Measurements from ENCODE around the gene OR3A2. TPM values are rescaled to one million over a fixed set of nuclear protein-coding genes. Genes with fewer than 3 reads are reported as not detected.
A peak's percentile ranks its signal among the peaks of the same experiment; 100 is the strongest.
"Not testable (repeated sequence)": the region's sequence is repeated elsewhere in the genome, so short reads cannot be mapped to it uniquely, and the experiment has no call there.

OR3A2 gene
- total RNA-seq: 1 to 10 TPM in 1 of 2 donors, not detected in 1; 2.6 TPM

- Mint-ChIP-seq H3K27ac (no peak within 1 kb of the TSS), H3K4me3 (no peak within 1 kb of the TSS), H3K4me1 (ENCODE audit: low read depth in 2 of 2) (no peaks in the 10 kb centered on the region), H3K9me3 (no peaks in the 10 kb centered on the region), H3K36me3 (no peaks in the 10 kb centered on the region), H3K27me3 (peaks cover 33 to 60% of the 10 kb centered on the region in 2 donors)
- ATAC-seq: peak; percentile 54 to 90
- no peak for DNase-seq (ENCODE audit: low spot score)
Observed at GRCh38 chr17:3385869-3386816, at the start of gene OR3A2. TSS of gene OR3A2 (minus strand) at chr17:3386308.

GRCh38 chr17:3433741-3434140, 47.6 kb upstream of the OR3A2 start, which contains the start of gene OR1E2:
TSS of gene OR1E2 (minus strand) at chr17:3433841. CDS start at chr17:3433841, 0 bp downstream.
- Mint-ChIP-seq H3K36me3 (no peaks in the 10 kb centered on the region), H3K4me1 (ENCODE audit: low read depth in 2 of 2) (no peaks in the 10 kb centered on the region), H3K9me3 (no peaks in the 10 kb centered on the region), H3K27me3 (peaks cover 24 to 29% of the 10 kb centered on the region in 2 donors), H3K4me3 (no peak within 1 kb of the TSS), H3K27ac (no peak within 1 kb of the TSS)
- DNase-seq (ENCODE audit: low spot score) (no peak), ATAC-seq (no peak)

- peak in 1 of 2 donors; percentile 9 for ATAC-seq
- DNase-seq (ENCODE audit: low spot score); H3K9me3 Mint-ChIP-seq; H3K4me1 Mint-ChIP-seq (ENCODE audit: low read depth in 2 of 2); H3K4me3 Mint-ChIP-seq; H3K27ac Mint-ChIP-seq; H3K36me3 Mint-ChIP-seq: not testable (repeated sequence)
- peaks cover 18 to 29% of the 10 kb centered on the region in 2 donors for H3K27me3 Mint-ChIP-seq
Observed at GRCh38 chr17:3433215-3433614, 47.1 kb upstream of the OR3A2 start.

- H3K36me3 Mint-ChIP-seq: no peaks in the 10 kb centered on the region
- no peak overlapping the region for H3K4me3 Mint-ChIP-seq
- H3K27me3 Mint-ChIP-seq: peaks cover 17 to 34% of the 10 kb centered on the region in 2 donors
- ATAC-seq (no peak), DNase-seq (ENCODE audit: low spot score) (no peak)
- no peak overlapping the region for H3K27ac Mint-ChIP-seq
- no peaks in the 10 kb centered on the region for H3K9me3 Mint-ChIP-seq
- no peaks in the 10 kb centered on the region for H3K4me1 Mint-ChIP-seq (ENCODE audit: low read depth in 2 of 2)
Observed at GRCh38 chr17:3418222-3418621, 32.1 kb upstream of the OR3A2 start.

GRCh38 chr17:3415610-3416009, 29.5 kb upstream of the OR3A2 start:
- H3K4me3 Mint-ChIP-seq: no peak overlapping the region
- no peaks in the 10 kb centered on the region for H3K9me3 Mint-ChIP-seq
- H3K36me3 Mint-ChIP-seq: no peaks in the 10 kb centered on the region
- H3K27ac Mint-ChIP-seq: no peak overlapping the region
- no peak for ATAC-seq
- H3K27me3 Mint-ChIP-seq: peaks cover 17 to 32% of the 10 kb centered on the region in 2 donors
- H3K4me1 Mint-ChIP-seq (ENCODE audit: low read depth in 2 of 2): peaks cover 4 to 5% of the 10 kb centered on the region in 2 donors
- no peak for DNase-seq (ENCODE audit: low spot score)

GRCh38 chr17:3412216-3412615, 26.1 kb upstream of the OR3A2 start:
- not testable (repeated sequence) for DNase-seq (ENCODE audit: low spot score); H3K36me3 Mint-ChIP-seq; H3K9me3 Mint-ChIP-seq; H3K27ac Mint-ChIP-seq; H3K4me3 Mint-ChIP-seq; H3K4me1 Mint-ChIP-seq (ENCODE audit: low read depth in 2 of 2)
- H3K27me3 Mint-ChIP-seq: peaks cover 22 to 34% of the 10 kb centered on the region in 2 donors
- ATAC-seq: peak in 1 of 2 donors; percentile 11

GRCh38 chr17:3411070-3411469, 25.0 kb upstream of the OR3A2 start, which contains the start of gene OR3A3:
TSS of gene OR3A3 (plus strand) at chr17:3411370.
- peaks cover 10% of the 10 kb centered on the region for H3K36me3 Mint-ChIP-seq
- peaks cover 3% of the 10 kb centered on the region for H3K9me3 Mint-ChIP-seq
- peaks cover 26 to 38% of the 10 kb centered on the region in 2 donors for H3K27me3 Mint-ChIP-seq
- H3K4me3 Mint-ChIP-seq: no peak within 1 kb of the TSS
- no peak within 1 kb of the TSS for H3K27ac Mint-ChIP-seq
- DNase-seq (ENCODE audit: low spot score) (no peak), ATAC-seq (no peak)
- H3K4me1 Mint-ChIP-seq (ENCODE audit: low read depth in 2 of 2): peaks cover 4 to 5% of the 10 kb centered on the region in 2 donors

GRCh38 chr17:3403856-3404255, 17.7 kb upstream of the OR3A2 start:
- not testable (repeated sequence) for H3K36me3 Mint-ChIP-seq; ATAC-seq; H3K4me1 Mint-ChIP-seq (ENCODE audit: low read depth in 2 of 2); H3K27ac Mint-ChIP-seq; DNase-seq (ENCODE audit: low spot score); H3K4me3 Mint-ChIP-seq; H3K9me3 Mint-ChIP-seq
- H3K27me3 Mint-ChIP-seq: peaks cover 34 to 56% of the 10 kb centered on the region in 2 donors

- no peaks in the 10 kb centered on the region for H3K9me3 Mint-ChIP-seq
- no peak overlapping the region for H3K27ac Mint-ChIP-seq
- H3K4me3 Mint-ChIP-seq: no peak overlapping the region
- DNase-seq (ENCODE audit: low spot score) (no peak), ATAC-seq (no peak)
- H3K36me3 Mint-ChIP-seq: no peaks in the 10 kb centered on the region
- H3K4me1 Mint-ChIP-seq (ENCODE audit: low read depth in 2 of 2): no peaks in the 10 kb centered on the region
- H3K27me3 Mint-ChIP-seq: peaks cover 28 to 48% of the 10 kb centered on the region in 2 donors
Observed at GRCh38 chr17:3401786-3402185, 15.7 kb upstream of the OR3A2 start.

GRCh38 chr17:3400055-3400454, 13.9 kb upstream of the OR3A2 start:
- H3K4me1 Mint-ChIP-seq (ENCODE audit: low read depth in 2 of 2): no peaks in the 10 kb centered on the region
- DNase-seq (ENCODE audit: low spot score) (no peak), ATAC-seq (no peak)
- H3K27ac Mint-ChIP-seq: no peak overlapping the region
- no peaks in the 10 kb centered on the region for H3K9me3 Mint-ChIP-seq
- peaks cover 22 to 49% of the 10 kb centered on the region in 2 donors for H3K27me3 Mint-ChIP-seq
- H3K4me3 Mint-ChIP-seq: no peak overlapping the region
- H3K36me3 Mint-ChIP-seq: no peaks in the 10 kb centered on the region

GRCh38 chr17:3398310-3398709, 12.2 kb upstream of the OR3A2 start, which contains the start of gene OR1E1:
TSS of gene OR1E1 (minus strand) at chr17:3398410. CDS start at chr17:3398410, 0 bp downstream.
- Mint-ChIP-seq H3K4me1 (ENCODE audit: low read depth in 2 of 2) (no peaks in the 10 kb centered on the region), H3K9me3 (no peaks in the 10 kb centered on the region), H3K4me3 (no peak within 1 kb of the TSS), H3K27ac (no peak within 1 kb of the TSS), H3K36me3 (no peaks in the 10 kb centered on the region), H3K27me3 (peaks cover 23 to 57% of the 10 kb centered on the region in 2 donors)
- no peak for ATAC-seq
- no peak for DNase-seq (ENCODE audit: low spot score)

GRCh38 chr17:3397801-3398200, 11.7 kb upstream of the OR3A2 start:
- H3K36me3 Mint-ChIP-seq; DNase-seq (ENCODE audit: low spot score); ATAC-seq; H3K4me1 Mint-ChIP-seq (ENCODE audit: low read depth in 2 of 2); H3K27ac Mint-ChIP-seq; H3K4me3 Mint-ChIP-seq; H3K9me3 Mint-ChIP-seq: not testable (repeated sequence)
- peaks cover 23 to 53% of the 10 kb centered on the region in 2 donors for H3K27me3 Mint-ChIP-seq

GRCh38 chr17:3389791-3390190, 3.7 kb upstream of the OR3A2 start:
- Mint-ChIP-seq H3K4me1 (ENCODE audit: low read depth in 2 of 2) (no peaks in the 10 kb centered on the region), H3K36me3 (no peaks in the 10 kb centered on the region), H3K9me3 (no peaks in the 10 kb centered on the region), H3K4me3 (no peak overlapping the region), H3K27ac (no peak overlapping the region), H3K27me3 (peaks cover 31 to 58% of the 10 kb centered on the region in 2 donors)
- no peak for ATAC-seq
- DNase-seq (ENCODE audit: low spot score): no peak

GRCh38 chr17:3381957-3382356, 4.2 kb downstream of the OR3A2 start:
- no peak overlapping the region for H3K4me3 Mint-ChIP-seq
- no peaks in the 10 kb centered on the region for H3K36me3 Mint-ChIP-seq
- no peaks in the 10 kb centered on the region for H3K4me1 Mint-ChIP-seq (ENCODE audit: low read depth in 2 of 2)
- peaks cover 33 to 66% of the 10 kb centered on the region in 2 donors for H3K27me3 Mint-ChIP-seq
- no peak for ATAC-seq
- DNase-seq (ENCODE audit: low spot score): no peak
- no peaks in the 10 kb centered on the region for H3K9me3 Mint-ChIP-seq
- no peak overlapping the region for H3K27ac Mint-ChIP-seq

Data from natural killer cell treated with Interleukin-12 subunit alpha and Interleukin-12 subunit beta and Interleukin-15 and Interleukin-18, amount 100 ng/mL, for 72 hours (primary cell).